DOHH2 (cell line): Measurements from ENCODE around the gene SLC2A6.

Experiments
- EZH2phosphoT487 ChIP-seq: fragments of 200-600 bp; sonication (generic); IDR thresholded peaks from 2 replicates; pipeline ENCODE4 v1.6.1; 2017; ENCODE audit warnings: borderline replicate concordance, mild to moderate bottlenecking, antibody characterized with exemption, low read length, moderate library complexity, mixed read lengths
- TF ChIP-seq, protein P1 (sequence below): fragments of 200-600 bp; sonication (generic); IDR thresholded peaks from one replicate; pipeline ENCODE4 v1.5.1; 2014; ENCODE audit warnings: antibody characterized with exemption, mild to moderate bottlenecking, low read depth, low read length; ENCODE audit not compliant: poor library complexity, severe bottlenecking

DNA sequence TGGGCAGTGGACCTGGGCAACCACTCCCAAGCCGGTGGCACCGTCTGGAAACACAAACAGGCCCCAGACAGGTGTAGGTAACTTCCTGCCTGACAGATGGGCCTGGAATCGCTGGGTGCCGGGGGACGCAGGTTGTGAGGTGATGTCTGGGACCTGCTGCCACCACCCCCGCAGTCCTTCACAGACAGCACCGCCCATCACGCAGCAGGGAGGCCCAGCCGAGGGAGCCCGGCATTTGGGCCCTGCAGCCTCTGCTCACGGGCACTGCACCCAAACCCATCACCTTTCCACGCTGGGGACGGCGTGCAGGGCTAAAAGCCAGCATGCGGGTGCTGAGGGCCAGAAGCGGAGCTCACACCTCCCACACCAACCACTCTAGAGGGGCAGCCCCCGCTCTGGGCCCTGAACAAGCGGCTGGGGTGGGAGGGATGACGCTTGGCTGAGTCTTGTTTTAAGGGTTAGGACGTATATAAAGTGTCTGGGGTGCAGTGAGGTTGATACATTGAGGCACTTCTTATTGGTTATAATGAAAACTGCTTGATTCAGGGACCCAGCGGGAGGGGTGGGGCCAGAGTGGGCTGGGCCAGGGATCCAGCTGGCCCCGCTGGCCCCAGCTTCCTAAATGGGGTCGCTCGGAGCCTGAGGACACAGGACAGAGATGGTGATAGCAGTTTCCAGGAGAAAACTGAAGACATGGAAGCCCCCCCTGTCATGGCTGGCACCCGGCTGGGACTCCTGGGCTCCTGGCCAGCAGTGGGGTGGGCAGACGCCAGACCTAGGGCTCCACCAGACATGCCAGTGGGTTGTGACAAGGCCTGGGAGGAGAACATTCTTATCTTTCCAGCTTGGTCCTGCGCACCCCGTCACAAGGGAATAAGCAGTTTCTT lies 34.6 kb upstream of the SLC2A6 start:
- TF ChIP-seq, protein P1, sequence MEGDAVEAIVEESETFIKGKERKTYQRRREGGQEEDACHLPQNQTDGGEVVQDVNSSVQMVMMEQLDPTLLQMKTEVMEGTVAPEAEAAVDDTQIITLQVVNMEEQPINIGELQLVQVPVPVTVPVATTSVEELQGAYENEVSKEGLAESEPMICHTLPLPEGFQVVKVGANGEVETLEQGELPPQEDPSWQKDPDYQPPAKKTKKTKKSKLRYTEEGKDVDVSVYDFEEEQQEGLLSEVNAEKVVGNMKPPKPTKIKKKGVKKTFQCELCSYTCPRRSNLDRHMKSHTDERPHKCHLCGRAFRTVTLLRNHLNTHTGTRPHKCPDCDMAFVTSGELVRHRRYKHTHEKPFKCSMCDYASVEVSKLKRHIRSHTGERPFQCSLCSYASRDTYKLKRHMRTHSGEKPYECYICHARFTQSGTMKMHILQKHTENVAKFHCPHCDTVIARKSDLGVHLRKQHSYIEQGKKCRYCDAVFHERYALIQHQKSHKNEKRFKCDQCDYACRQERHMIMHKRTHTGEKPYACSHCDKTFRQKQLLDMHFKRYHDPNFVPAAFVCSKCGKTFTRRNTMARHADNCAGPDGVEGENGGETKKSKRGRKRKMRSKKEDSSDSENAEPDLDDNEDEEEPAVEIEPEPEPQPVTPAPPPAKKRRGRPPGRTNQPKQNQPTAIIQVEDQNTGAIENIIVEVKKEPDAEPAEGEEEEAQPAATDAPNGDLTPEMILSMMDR, result no peak
- no peak for TF ChIP-seq EZH2phosphoT487
